Epithelial cell of proximal tubule (primary cell): ENCODE data around the gene OR4F15. TPM values are rescaled to one million over a fixed set of nuclear protein-coding genes. Genes with fewer than 3 reads are reported as not detected.

Experiments used
- DNase-seq: peaks from one replicate; pipeline ENCODE4 v3.0.0-alpha.2; 2011; ENCODE audit warnings: low read depth
- H3K4me3 ChIP-seq: 2 replicates; pipeline ENCODE4 v1.5.1; 2011; ENCODE audit warnings: low read depth, mild to moderate bottlenecking, low read length
- total RNA-seq: library from RNA; depleted of rRNA; stranded (reverse); fragments of >200 nt; gene quantifications from 2 replicates; pipeline ENCODE4 v1.2.3, GENCODE V29; 2015
- TF ChIP-seq, protein P1 (sequence below): conservative IDR thresholded peaks from 2 replicates; pipeline ENCODE4 v1.5.1; 2012; ENCODE audit warnings: low read depth, mild to moderate bottlenecking, low read length

OR4F15 gene
- total RNA-seq, 1 donor from 2014 or later, result not detected

DNA sequence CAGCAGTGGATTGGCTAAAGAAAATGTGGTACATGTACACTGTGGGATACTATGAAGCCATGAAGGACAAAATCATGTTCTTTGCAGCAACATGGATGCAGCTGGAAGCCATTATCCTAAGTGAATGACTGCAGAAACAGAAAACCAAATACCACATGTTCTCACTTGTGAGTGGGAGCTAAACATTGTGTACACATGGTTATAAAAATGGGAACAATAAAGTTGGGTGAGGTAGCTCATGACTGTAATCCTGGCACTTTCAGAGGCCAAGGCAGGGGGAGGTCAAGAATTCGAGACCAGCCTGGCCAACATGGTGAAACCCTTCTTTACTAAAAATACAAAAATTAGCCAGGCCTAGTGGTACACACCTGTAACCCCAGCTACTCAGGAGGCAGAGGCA, 12.3 kb upstream of the OR4F15 start:
- TF ChIP-seq, protein P1, sequence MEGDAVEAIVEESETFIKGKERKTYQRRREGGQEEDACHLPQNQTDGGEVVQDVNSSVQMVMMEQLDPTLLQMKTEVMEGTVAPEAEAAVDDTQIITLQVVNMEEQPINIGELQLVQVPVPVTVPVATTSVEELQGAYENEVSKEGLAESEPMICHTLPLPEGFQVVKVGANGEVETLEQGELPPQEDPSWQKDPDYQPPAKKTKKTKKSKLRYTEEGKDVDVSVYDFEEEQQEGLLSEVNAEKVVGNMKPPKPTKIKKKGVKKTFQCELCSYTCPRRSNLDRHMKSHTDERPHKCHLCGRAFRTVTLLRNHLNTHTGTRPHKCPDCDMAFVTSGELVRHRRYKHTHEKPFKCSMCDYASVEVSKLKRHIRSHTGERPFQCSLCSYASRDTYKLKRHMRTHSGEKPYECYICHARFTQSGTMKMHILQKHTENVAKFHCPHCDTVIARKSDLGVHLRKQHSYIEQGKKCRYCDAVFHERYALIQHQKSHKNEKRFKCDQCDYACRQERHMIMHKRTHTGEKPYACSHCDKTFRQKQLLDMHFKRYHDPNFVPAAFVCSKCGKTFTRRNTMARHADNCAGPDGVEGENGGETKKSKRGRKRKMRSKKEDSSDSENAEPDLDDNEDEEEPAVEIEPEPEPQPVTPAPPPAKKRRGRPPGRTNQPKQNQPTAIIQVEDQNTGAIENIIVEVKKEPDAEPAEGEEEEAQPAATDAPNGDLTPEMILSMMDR, result no peak
- no peak overlapping the region for H3K4me3 ChIP-seq
- no peak for DNase-seq

DNA sequence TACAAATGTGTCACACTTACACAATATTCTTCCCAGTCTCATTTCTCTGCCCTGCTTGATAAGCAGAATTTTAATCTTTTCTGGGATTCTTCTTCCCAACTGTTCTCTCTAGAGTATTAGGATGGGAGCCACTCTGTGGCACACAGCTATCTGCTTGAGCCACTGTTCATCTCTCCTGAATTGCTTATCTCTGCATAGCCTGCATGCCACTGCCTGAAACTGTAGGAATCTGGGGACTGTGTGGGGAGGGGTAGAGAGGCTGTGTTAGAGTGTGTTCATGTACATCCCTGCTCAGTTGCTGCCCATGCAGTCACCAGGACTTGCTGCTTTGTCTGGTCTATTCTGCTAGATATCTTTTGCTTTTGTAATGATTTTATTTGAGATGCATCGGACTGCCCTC, 11.0 kb upstream of the OR4F15 start:
- no peak for DNase-seq
- TF ChIP-seq, protein P1, result no peak

DNA sequence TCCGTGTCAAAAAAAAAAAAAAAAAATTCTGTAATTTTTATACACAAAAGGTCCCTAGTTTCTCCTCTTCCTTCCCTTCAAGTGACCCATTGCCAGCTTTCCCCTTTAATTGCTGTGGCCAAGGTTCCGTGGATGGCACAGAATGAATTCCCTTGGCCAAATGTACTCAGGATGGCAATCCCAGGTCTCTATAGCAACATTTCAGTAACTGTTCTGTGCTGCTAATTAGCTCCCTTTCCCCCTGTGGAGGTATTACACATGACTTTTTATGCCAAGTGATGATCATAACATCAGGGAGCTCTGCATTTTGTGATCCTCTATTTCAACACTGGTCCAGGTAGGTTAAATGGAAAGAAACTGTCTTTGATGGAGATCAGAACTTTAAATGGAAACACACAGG, 8.8 kb upstream of the OR4F15 start, which contains the start of gene OR4F6:
OR4F6 (plus strand) TSS at position 301 of the 400 bp plus-strand sequence. CDS start 2,211 bp downstream, outside the sequence.
- TF ChIP-seq, protein P1, result no peak
- DNase-seq, result no peak
- H3K4me3 ChIP-seq, result no peak within 1 kb of the TSS

More for the DNA sequence above, 11.0 kb upstream of the OR4F15 start:
- H3K4me3 ChIP-seq, result no peak overlapping the region

DNA sequence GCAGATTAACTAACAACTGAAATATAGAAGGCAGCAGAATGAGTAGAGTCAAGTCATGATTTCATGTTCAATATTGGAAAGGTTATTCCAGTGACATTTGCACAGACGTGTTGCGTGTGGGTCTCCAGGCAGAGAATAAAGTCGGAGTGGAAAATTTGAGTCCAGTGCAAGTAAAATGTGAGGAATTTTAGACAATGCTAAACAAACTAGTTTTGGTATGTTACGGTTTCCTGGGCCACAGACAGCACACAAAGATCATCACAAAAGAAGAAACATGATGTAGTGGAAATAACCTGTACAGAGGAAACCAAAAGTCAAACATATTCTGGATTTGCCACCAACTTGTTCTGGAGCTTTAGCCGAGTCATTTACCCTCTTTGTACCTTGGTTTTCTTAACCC, 8.3 kb upstream of the OR4F15 start:
- no peak for DNase-seq

DNA sequence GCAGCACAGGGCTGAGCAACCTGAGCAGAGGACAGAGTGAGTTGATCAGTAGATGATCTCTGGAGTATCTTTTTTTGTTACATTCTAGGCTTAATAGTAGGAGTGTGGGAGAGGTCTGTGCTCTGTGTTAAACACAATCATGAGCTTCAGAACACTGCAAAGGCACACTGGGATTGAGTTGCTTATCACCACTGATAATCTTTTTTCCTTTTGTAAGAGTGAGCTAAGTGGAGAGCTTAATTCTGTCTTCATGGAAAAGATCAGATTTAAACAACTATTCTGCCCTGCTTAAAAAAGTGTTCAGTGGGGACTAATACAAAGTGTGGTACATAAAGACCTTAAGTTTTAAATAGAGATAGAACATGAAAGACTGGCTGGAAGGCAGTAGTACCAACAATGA, 7.6 kb upstream of the OR4F15 start:
- no peak overlapping the region for H3K4me3 ChIP-seq
- TF ChIP-seq, protein P1, result no peak
- DNase-seq, result no peak

More for the DNA sequence above, 8.3 kb upstream of the OR4F15 start:
- TF ChIP-seq, protein P1, result no peak
- H3K4me3 ChIP-seq, result no peak overlapping the region

DNA sequence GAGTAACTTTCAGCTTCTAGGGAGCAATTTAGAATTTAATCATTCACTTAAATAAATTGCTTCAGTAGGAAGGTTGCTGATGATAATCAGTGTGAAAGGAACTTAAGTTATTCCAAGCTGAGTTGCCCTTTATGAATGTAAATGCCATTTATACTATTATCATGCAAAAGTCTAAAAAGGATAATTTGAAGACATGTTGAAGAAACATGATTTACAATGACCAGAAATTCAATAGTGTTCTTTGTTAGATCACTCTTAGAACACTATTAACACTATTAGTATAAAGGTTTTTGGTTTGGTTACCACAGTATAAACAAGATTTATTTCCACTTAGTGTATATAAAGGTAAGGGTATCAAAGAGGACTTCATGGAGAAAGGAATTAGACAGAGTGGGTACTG, 7.1 kb upstream of the OR4F15 start:
- no peak overlapping the region for H3K4me3 ChIP-seq
- TF ChIP-seq, protein P1, result no peak
- DNase-seq, result no peak

DNA sequence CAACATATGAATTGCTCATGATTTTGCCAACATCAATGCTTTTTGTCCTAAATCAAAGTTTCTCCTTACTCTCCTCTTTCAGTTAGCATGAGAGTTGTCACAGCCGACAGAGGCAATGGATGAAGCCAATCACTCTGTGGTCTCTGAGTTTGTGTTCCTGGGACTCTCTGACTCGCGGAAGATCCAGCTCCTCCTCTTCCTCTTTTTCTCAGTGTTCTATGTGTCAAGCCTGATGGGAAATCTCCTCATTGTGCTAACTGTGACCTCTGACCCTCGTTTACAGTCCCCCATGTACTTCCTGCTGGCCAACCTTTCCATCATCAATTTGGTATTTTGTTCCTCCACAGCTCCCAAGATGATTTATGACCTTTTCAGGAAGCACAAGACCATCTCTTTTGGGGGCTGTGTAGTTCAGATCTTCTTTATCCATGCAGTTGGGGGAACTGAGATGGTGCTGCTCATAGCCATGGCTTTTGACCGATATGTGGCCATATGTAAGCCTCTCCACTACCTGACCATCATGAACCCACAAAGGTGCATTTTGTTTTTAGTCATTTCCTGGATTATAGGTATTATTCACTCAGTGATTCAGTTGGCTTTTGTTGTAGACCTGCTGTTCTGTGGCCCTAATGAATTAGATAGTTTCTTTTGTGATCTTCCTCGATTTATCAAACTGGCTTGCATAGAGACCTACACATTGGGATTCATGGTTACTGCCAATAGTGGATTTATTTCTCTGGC, 6.2 kb upstream of the OR4F15 start:
- TF ChIP-seq, protein P1, result no peak
- no peak overlapping the region for H3K4me3 ChIP-seq
- DNase-seq, result no peak
